Panc1 (cell line): ENCODE data around the gene ARPIN. TPM values are rescaled to one million over a fixed set of nuclear protein-coding genes. Genes with fewer than 3 reads are reported as not detected.

Experiments used
- ATAC-seq: fragments of 200-7000 bp; cut with Tn5 transposase; 2 replicates; pipeline ENCODE4 v1.9.1; 2020; ENCODE audit warnings: mild to moderate bottlenecking, moderate library complexity
- BruUV-seq: library from RNA; stranded (reverse); fragments of 400-500 nt; replicated peaks from 2 replicates; lab custom pipeline; 2021; lab: Mats Ljungman, UMichigan
- CTCF ChIA-PET: fragments of 300-600 bp; sonication (Branson Sonifier 250); formaldehyde crosslinking; loops from one replicate; lab custom pipeline; 2022; ENCODE audit warnings: antibody characterized with exemption; lab: Charles Lee
- POLR2A ChIA-PET: fragments of 300-600 bp; sonication (Branson Sonifier 250); formaldehyde crosslinking; loops from one replicate; lab custom pipeline; 2022; ENCODE audit warnings: antibody characterized with exemption; lab: Charles Lee
- DNase-seq: peaks from one replicate; pipeline ENCODE4 v3.0.0-alpha.2; 2010; ENCODE audit warnings: low read depth, low spot score
- H3K27ac ChIP-seq: 2 replicates; pipeline ENCODE4 v1.5.1; 2011; ENCODE audit warnings: mild to moderate bottlenecking, low read length, inconsistent platforms
- H3K27me3 ChIP-seq: fragments of 200-500 bp; sonication (Bioruptor generic); 2 replicates; pipeline ENCODE4 v1.6.0; 2014; ENCODE audit warnings: low read length, inconsistent platforms; ENCODE audit not compliant: control insufficient read depth, insufficient read depth
- H3K36me3 ChIP-seq: fragments of 200-500 bp; sonication (Bioruptor generic); 2 replicates; pipeline ENCODE4 v1.5.1; 2014; ENCODE audit warnings: inconsistent platforms, mild to moderate bottlenecking, low read length, moderate library complexity; ENCODE audit not compliant: control insufficient read depth, insufficient read depth
- H3K4me1 ChIP-seq: 2 replicates; pipeline ENCODE4 v1.5.1; 2011; ENCODE audit warnings: inconsistent platforms, mild to moderate bottlenecking, low read length, moderate library complexity; ENCODE audit not compliant: control insufficient read depth, insufficient read depth
- H3K4me3 ChIP-seq, 2 experiments: 2 replicates each; pipeline ENCODE4 v1.5.1; 2011 to 2012; ENCODE audit warnings: low read depth in 2 of 2, low read length in 2 of 2, mild to moderate bottlenecking in 2 of 2, inconsistent platforms in 1 of 2, moderate library complexity in 1 of 2
- H3K9me3 ChIP-seq: fragments of 200-500 bp; sonication (Bioruptor generic); 2 replicates; pipeline ENCODE4 v1.5.1; 2014; ENCODE audit warnings: low read depth, mild to moderate bottlenecking, inconsistent platforms, low read length, moderate library complexity; ENCODE audit not compliant: control insufficient read depth, insufficient read depth
- POLR2AphosphoS5 ChIP-seq: IDR thresholded peaks from 2 replicates; pipeline ENCODE4 v1.6.1; 2012; ENCODE audit warnings: mild to moderate bottlenecking, low read depth, low read length, moderate library complexity
- SIN3A ChIP-seq: IDR thresholded peaks from 2 replicates; pipeline ENCODE4 v1.6.1; 2012; ENCODE audit warnings: low read depth, mild to moderate bottlenecking, low read length, moderate library complexity, borderline replicate concordance; ENCODE audit not compliant: insufficient read depth
- TCF7L2 ChIP-seq: IDR thresholded peaks from 2 replicates; pipeline ENCODE4 v1.6.1; 2011; ENCODE audit warnings: mild to moderate bottlenecking, low read depth, low read length, inconsistent platforms
- in situ Hi-C: cut with HindIII; loops from 2 replicates; pipeline ENCODE4 v1.10.0; 2016; ENCODE audit warnings: low sequenced_read_pairs, low pct_unique_long_range_greater_than_20kb
- intact Hi-C: fragments of 100-400 bp; cut with micrococcal nuclease; formaldehyde crosslinking; loops from one replicate; pipeline ENCODE4 v1.10.0; 2022; ENCODE audit not compliant: unreplicated experiment
- total RNA-seq: library from RNA; stranded (reverse); gene quantifications from one replicate; pipeline ENCODE4 v1.2.1, GENCODE V29; 2021; ENCODE audit not compliant: unreplicated experiment
- TF ChIP-seq, protein P1 (sequence below), 2 experiments: IDR thresholded peaks; 2 replicates each; pipeline ENCODE4 v1.6.1; 2011 to 2012; ENCODE audit warnings: low read depth in 2 of 2, control low read depth in 1 of 2, low read length in 1 of 2, mild to moderate bottlenecking in 1 of 2, moderate library complexity in 1 of 2; ENCODE audit not compliant: insufficient read depth in 1 of 2
- TF ChIP-seq, protein P2 (sequence below): fragments of 450-650 bp; IDR thresholded peaks from 2 replicates; pipeline ENCODE4 v1.5.1; 2017; ENCODE audit warnings: mild to moderate bottlenecking

The ARPIN gene
- total RNA-seq, 1 experiment from 2014 or later = 6.3 TPM

DNA sequence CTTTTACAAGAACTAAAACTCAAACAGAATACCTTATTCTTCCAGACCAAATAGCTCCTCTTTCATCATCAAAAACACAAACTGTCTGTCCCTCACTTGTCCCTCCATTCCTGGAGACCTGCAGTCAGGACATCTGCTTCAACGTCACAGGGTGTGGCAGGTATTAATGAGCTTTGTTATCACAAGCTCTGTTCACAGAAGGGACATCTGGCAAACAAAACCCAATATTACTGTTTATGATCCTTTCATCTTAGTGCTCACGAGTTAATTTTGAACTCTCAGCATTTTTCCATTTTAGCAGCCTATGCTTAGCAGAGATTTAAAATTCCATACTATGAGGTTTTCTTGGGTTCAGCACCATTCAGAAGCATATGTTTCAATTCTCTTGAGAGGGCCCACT, 51.9 kb downstream of the ARPIN start:
- ATAC-seq = no peak
- Histone ChIP-seq H3K27me3 (no peaks in the 10 kb centered on the region), H3K4me1 (no peaks in the 10 kb centered on the region; the same call in 1 of the 2 replicates), H3K4me3 (no peak overlapping the region), H3K36me3 (peaks cover 3% of the 10 kb centered on the region), H3K27ac (no peak overlapping the region), H3K9me3 (no peaks in the 10 kb centered on the region)
- in situ Hi-C loops = no loop called here
- BruUV-seq = no TSS peak
- intact Hi-C loops = no loop called here
- DNase-seq = no peak
- TF ChIP-seq TCF7L2 (no peak), POLR2AphosphoS5 (no peak), SIN3A (no peak)
- TF ChIP-seq, protein P1, sequence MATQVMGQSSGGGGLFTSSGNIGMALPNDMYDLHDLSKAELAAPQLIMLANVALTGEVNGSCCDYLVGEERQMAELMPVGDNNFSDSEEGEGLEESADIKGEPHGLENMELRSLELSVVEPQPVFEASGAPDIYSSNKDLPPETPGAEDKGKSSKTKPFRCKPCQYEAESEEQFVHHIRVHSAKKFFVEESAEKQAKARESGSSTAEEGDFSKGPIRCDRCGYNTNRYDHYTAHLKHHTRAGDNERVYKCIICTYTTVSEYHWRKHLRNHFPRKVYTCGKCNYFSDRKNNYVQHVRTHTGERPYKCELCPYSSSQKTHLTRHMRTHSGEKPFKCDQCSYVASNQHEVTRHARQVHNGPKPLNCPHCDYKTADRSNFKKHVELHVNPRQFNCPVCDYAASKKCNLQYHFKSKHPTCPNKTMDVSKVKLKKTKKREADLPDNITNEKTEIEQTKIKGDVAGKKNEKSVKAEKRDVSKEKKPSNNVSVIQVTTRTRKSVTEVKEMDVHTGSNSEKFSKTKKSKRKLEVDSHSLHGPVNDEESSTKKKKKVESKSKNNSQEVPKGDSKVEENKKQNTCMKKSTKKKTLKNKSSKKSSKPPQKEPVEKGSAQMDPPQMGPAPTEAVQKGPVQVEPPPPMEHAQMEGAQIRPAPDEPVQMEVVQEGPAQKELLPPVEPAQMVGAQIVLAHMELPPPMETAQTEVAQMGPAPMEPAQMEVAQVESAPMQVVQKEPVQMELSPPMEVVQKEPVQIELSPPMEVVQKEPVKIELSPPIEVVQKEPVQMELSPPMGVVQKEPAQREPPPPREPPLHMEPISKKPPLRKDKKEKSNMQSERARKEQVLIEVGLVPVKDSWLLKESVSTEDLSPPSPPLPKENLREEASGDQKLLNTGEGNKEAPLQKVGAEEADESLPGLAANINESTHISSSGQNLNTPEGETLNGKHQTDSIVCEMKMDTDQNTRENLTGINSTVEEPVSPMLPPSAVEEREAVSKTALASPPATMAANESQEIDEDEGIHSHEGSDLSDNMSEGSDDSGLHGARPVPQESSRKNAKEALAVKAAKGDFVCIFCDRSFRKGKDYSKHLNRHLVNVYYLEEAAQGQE (IDR thresholded peaks at IDR 0.05; ENCODE audit: insufficient read depth in 1 of 2, low read depth in 2 of 2, low read length in 1 of 2) = no peak
- TF ChIP-seq, protein P2, sequence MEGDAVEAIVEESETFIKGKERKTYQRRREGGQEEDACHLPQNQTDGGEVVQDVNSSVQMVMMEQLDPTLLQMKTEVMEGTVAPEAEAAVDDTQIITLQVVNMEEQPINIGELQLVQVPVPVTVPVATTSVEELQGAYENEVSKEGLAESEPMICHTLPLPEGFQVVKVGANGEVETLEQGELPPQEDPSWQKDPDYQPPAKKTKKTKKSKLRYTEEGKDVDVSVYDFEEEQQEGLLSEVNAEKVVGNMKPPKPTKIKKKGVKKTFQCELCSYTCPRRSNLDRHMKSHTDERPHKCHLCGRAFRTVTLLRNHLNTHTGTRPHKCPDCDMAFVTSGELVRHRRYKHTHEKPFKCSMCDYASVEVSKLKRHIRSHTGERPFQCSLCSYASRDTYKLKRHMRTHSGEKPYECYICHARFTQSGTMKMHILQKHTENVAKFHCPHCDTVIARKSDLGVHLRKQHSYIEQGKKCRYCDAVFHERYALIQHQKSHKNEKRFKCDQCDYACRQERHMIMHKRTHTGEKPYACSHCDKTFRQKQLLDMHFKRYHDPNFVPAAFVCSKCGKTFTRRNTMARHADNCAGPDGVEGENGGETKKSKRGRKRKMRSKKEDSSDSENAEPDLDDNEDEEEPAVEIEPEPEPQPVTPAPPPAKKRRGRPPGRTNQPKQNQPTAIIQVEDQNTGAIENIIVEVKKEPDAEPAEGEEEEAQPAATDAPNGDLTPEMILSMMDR = no peak
- CTCF ChIA-PET = no interaction called here
- POLR2A ChIA-PET = no interaction called here

DNA sequence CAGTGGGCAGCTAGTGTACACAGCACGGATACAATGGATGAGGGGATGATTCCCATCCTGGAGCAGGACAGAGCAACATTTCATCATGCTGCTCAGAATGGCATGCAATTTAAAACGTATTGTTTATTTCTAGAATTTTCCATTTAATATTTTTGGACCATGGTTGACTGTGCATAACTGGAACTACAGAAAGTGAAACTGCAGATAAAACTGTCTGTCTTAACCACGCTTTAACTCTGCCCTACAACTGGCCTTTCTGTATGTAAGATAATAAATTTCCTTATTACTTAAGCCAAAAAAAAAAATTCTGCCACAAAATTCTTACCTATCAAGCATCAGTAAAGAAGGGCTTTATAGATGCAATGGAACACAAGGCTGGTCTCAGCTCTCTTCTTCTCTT, 52.3 kb downstream of the ARPIN start:
- in situ Hi-C loops = no loop called here
- H3K4me1 ChIP-seq = no peaks in the 10 kb centered on the region; the same call in 1 of the 2 replicates
- POLR2A ChIA-PET = no interaction called here
- DNase-seq (no peak), ATAC-seq (no peak)
- intact Hi-C loops = no loop called here
- TF ChIP-seq TCF7L2 = no peak
- TF ChIP-seq POLR2AphosphoS5 = no peak
- no peak overlapping the region for H3K27ac ChIP-seq
- no peak overlapping the region for H3K4me3 ChIP-seq
- H3K36me3 ChIP-seq = peaks cover 3% of the 10 kb centered on the region
- no TSS peak for BruUV-seq
- CTCF ChIA-PET = no interaction called here
- no peaks in the 10 kb centered on the region for H3K9me3 ChIP-seq
- H3K27me3 ChIP-seq = no peaks in the 10 kb centered on the region

GRCh38 chr15:89858661-89859458, 53.9 kb downstream of the ARPIN start:
- Histone ChIP-seq H3K9me3 (no peaks in the 10 kb centered on the region), H3K36me3 (peaks cover 3% of the 10 kb centered on the region), H3K4me1 (no peaks in the 10 kb centered on the region; the same call in 1 of the 2 replicates), H3K27ac (no peak overlapping the region), H3K4me3 (no peak overlapping the region), H3K27me3 (no peaks in the 10 kb centered on the region)
- BruUV-seq = no TSS peak
- POLR2A ChIA-PET = interaction anchor here (0.6 kb wide), 1 partner anchor 11 kb away, joined by 3 read pairs; no protein-coding TSS in a partner anchor
- intact Hi-C loops = no loop called here
- ATAC-seq (peak; percentile 34; the same call in 1 of the 2 replicates), DNase-seq (no peak)
- TF ChIP-seq POLR2AphosphoS5 (no peak), SIN3A (no peak), TCF7L2 (no peak)
- TF ChIP-seq, protein P1 (IDR thresholded peaks at IDR 0.05; ENCODE audit: insufficient read depth in 1 of 2, low read depth in 2 of 2, low read length in 1 of 2) = no peak
- TF ChIP-seq, protein P2 = no peak
- in situ Hi-C loops = no loop called here
- CTCF ChIA-PET = interaction anchor here (0.5 to 0.6 kb wide), 2 partner anchors 9 to 61 kb away, joined by 4 to 5 read pairs; no protein-coding TSS in a partner anchor
